ENCODE measurements around the gene UCHL3.
"Not testable (repeated sequence)": the region's sequence is repeated elsewhere in the genome, so short reads cannot be mapped to it uniquely, and the experiment has no call there.

UCHL3 gene

DNA sequence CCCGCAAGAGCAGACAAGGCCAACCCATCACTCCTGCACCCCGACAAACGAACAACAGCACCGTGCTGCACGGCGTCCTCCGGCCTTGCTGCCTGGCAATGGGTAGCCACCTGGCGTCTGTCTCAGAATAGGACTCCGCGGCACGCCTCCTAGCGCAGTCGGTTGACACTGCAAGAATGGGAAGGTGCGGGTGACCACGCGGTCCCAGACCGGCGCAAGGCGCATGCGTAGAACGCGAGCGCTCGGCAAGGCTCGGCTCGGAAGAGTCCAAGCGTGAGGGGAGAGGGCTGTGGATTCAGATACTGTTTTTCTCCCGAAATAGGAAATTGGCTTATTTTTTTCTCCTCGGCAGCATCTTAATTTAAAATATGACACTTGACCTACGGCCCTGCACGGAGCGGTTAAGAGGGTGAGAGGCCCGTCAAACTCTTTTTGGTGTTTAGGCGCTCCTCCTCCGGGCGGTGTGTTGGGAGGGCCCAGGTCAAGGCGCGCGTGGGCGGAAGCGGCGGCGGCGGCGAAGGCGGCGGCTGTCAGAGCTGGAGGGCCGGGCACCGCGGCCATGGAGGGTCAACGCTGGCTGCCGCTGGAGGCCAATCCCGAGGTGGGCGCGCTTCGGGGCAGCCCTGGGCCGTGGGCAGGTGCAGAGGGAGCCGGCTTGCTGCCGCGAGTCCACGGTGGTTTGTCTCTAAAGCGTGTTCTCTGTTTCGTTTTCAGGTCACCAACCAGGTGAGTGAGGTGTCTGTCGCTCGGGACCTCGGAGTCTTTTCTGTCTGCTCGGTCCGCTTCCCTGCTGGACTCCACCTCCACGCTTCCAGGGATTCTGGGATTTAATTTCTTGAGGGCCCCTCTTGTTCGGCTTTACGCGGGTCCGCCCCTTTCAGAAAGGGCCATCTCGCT is at the start of gene UCHL3:
Gene UCHL3 (plus strand): TSS at position 530 of the 897 bp plus-strand sequence. CDS start 30 bp downstream, at position 560.
- DNase-seq (ENCODE audit: low read depth, low spot score) = peak; percentile 92

DNA sequence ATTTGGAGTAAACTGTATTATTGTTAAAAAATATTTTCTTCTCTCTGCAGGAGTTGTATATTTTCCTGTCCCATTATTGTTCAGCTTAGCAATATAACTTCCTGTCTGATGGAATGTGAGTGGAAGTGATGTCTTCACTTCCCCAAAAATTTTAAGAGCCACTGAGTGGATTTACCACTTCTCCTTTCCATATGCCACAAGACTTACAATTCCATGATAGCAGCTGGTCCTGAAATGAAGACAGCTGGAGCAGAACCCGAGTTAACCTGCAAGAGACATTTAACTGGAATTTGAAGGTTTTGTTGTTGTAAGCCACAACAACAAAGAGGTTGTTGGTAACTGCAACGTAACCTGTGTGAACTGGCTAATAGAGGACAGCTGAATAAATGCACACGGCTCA is 44.3 kb upstream of the UCHL3 start:
- no peak for DNase-seq (ENCODE audit: low read depth, low spot score)

DNA sequence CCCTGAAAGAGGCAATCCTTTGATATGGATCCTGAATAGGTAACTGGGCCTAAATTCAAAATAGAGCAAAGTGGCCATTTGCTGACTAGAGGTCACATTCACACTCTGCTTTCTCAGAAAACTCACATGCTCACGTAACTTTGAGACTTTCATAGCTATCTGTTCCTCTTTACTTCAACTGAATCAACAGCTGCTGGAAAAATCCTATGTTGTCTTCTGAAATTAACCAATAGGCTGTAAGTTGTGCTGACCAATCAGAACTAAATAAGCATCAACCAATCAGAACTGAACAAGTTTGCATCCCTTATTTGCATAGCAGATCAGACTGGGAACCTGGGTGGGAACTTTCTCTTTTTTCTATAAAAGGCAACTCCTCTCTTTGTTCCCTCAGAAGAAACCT is 43.6 kb upstream of the UCHL3 start:
- DNase-seq (ENCODE audit: low read depth, low spot score) = no peak

DNA sequence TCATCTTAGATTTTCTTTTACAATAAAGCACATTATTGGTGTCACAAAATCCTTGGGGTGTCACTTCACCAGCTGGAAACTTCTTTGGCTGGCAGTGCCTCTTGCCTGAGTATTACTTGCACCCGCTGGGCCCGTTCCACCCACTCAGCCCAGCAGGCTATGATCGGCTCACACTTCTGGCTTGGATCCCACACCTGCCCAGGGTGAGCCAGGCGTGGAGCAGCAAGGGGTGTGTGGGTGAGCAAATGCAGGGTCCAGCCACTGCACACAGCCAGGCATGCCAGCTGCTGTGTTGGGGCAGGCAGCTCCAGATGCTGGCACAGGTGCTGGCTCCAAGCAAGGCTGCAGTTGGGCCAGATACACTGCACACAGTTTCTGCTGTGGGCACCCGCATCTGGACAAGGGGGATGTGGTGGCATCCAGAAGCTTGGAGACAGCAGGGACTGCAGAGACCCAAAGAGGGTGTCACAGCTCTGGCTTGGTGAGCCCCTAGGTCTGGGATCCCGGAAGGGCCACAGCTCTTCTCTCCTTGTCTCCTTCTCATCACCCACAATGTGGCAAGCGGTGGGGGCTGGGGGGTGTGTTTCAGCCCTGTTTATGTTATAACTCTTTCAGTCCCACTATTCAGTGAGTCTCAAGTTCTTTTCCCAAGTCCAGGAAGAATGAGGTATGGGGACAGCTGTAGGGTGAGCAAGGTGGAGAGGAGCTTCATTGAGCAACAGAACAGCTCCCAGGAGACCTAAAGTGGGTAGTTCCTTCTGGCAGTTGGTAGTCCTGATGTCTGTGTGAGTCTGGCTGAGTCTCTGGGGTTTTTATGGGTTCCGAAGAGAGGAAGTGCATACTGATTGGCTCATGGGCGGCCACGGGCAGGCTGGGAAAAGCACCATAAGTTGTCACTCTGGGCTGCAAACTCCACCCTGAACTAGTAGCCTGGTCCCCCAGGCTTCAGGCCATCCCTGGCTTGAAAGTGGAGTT is 42.3 kb upstream of the UCHL3 start:
- DNase-seq (ENCODE audit: low read depth, low spot score) = no peak

DNA sequence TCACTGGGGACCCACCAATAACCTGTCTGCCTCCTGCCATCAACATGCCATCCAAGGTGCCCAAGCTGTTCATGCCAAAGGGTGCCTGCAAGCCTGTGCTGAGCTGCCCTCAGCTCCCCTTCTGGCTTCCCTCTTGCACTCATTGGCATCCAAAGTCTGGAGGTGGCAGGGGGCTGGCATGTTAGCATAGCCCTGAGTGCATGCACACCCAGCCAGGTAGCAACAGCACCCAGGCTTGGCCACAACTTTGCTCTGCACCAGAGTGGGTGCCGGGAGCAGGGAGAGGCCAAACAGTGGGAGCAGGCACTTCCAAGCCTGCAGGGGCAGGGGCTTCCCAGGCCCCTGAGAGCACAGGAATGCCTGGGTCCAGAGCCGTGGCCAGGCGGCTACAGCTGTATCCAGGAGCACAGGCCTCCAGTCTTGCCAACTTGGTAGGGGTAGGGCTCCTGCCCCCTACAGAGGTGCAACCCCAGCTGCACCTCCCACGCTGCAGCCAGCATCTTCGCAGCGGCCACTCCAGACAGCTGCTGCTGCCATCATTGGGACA is 41.5 kb upstream of the UCHL3 start:
- no peak for DNase-seq (ENCODE audit: low read depth, low spot score)

DNA sequence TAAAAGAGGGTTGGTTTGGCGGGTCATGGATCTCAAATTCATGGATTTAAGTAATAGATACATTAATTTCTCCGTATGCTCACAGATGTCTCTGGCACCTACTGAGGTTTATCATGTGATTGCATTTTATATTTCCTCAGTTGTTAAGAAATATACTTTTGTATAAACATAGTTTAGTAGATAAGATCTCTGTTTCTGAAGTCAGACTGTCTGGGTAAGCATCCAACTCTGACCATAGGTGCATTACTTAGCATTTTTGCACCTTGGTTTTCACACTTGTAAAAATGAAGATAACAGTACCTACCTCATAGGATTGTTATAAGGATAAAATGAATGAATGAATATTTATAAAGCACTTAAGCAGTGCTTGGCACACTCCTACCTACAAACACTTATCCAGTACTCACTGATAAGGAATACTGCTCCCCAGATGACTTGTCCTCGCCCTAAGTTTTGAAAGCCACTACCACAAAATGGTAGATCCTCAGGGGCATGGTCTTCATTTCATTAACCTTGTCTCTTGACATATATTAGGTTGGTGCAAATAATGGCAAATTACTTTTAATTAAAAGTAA is 38.5 kb upstream of the UCHL3 start:
- DNase-seq (ENCODE audit: low read depth, low spot score) = no peak

DNA sequence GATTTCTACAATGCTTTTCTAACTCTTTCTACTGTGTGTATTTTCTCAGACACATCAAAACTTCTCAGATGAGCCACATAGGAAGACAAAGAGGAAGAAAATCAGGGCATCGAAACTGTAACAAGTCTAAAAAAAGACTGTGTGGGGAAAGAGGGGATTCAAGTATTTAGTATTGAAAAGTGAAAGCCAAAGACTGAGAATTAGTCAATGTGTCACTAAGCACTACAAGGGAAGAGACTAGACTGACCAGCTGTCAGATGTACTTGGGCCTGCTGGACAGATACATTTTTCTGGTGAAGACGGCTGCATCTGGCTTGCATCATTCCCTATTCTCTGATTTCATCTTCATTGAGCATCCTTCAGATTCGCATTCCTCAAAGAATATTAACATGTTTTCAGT is 37.3 kb upstream of the UCHL3 start:
- DNase-seq (ENCODE audit: low read depth, low spot score) = no peak

DNA sequence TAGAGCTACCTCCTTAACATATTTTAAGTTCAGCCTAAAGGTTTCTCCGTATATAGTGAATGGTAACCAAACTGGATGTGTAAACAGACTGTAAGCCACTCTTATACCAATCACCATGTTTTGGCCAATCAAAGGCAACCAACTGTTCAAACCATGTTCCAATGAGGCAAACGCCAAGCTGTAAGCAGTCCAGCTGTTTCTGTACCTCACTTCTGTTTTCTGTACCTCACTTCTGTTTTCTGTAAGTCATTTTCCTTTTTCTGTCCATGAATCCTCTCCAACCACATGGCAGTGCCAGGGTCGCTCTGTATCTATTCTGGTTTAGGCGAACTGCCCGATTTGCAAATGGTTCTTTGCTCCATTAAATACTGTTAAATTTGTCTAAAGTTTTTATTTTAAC is 36.3 kb upstream of the UCHL3 start:
- no peak for DNase-seq (ENCODE audit: low read depth, low spot score)

DNA sequence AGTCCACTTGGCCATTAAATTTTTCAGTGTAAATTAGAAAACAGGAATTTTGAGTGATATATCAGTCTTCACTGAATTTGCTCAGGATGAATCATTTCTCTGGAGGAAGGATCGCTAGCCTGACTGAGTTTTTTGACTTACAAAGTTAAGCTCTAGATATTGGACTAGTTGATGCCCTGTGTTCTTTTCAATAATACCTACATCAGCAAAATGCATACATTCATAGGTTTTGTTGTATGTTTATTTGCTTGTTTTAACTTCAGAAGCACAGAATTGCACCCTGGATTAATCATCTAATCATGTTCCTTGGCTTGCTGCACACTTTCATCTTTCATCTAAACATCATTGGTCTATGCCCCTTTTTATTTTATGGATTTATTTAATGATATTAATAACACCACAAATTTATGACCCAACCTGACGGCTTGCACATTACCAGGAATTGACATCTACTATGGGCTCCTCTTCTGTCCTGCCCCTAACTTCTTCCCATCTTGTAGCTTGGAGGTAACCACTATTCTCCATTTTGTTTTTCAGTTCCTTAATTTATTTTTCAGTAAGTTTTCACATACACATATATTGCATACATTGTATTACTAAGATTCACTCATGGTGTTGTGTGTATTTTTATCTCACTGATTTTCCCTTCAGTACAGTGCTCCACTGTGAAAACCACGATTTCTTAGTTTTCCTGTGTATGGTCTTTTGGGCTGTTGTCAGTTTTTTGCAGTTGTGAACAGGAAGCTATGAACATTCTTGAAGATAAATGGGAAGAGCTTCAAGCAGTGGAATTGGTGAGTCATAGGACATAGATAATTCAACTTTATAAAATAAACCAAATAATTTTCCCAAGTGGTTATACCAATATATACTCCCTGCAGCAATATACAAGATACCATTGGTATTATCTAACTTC is 35.3 kb upstream of the UCHL3 start:
- DNase-seq (ENCODE audit: low read depth, low spot score) = no peak

DNA sequence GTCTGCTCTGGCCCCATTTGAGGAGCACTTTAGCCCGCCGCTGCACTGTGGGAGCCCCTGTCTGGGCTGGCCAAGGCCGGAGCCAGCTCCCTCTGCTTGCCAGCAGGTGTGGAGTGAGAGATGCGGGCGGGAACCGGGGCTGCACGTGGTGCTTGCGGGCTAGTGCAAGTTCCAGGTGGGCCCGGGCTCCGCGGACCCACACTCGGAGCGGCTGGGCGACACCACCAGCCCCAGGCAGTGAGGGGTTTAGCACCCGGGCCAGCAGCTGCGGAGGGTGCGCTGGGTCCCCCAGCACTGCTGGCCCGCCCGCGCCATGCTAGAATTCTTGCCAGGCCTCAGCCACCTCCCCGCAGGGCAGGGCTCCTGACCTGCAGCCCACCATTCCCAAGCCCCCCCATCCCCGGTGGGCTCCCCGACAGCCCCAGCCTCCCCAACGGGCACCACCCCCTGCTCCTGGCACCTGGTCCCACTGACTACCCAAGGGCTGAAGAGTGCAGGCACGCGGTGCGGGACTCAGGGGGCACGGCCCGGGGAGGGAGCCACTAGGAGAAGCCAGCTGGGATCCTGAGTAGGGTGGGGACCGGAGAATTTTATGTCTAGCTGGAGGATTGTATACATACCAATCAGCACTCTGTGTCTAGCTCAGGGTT is 31.0 kb upstream of the UCHL3 start:
- DNase-seq (ENCODE audit: low read depth, low spot score) = no peak

DNA sequence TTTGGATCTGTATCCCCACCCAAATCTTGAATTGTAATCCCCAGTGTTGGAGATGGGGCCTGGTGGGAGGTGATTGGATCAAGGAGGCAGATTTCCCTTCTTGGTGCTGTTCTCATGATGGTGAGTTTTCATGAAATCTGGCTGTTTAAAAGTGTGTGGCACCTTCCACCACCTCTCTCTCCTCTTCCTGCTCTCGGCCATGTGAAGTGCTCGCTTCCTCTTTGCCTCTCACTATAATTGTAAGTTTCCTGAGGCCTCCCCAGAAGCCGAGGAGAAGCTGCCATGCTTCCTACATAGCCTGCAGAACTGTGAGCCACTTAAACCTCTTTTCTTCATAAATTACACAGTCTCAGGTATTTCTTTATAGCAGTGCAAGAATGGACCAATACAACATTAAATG is 27.6 kb upstream of the UCHL3 start:
- DNase-seq (ENCODE audit: low read depth, low spot score) = no peak

DNA sequence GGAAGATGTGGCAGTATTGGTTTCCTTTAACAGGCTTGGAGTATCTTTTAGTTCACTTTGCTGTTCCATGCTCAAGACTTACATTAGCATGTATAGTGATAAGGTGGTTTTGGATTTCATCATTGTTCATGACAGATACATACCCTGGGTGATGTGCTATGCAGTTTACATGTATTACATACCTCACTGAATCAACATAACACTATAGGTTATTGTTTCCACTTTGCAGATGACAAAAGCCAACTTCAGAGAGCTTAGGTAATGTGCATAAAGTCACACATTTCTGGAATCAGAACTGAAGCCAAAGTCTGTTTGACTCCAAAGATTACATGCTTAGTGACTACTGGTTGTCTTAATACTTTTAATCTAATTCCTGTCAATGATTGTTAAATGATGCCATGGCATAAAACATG is 19.0 kb upstream of the UCHL3 start:
- no peak for DNase-seq (ENCODE audit: low read depth, low spot score)

DNA sequence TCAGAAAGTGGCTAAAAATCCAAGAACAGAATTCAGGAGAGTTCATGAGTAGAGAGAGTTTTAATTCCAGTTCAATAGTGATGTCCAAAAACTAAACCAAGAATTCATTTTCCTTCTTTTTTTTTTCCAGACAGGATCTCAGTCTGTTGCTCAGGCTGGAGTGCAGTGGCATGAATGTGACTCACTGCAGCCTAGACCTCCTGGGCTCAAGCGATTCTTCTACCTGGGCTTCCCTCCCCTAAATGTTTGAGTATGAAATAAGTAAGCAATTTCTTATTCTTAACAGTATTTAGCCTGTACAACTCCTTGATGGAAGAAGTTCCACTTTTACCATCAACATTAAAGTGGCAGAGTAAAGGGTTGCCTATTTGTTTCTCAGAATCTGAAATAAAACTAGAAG is 15.7 kb upstream of the UCHL3 start:
- no peak for DNase-seq (ENCODE audit: low read depth, low spot score)

DNA sequence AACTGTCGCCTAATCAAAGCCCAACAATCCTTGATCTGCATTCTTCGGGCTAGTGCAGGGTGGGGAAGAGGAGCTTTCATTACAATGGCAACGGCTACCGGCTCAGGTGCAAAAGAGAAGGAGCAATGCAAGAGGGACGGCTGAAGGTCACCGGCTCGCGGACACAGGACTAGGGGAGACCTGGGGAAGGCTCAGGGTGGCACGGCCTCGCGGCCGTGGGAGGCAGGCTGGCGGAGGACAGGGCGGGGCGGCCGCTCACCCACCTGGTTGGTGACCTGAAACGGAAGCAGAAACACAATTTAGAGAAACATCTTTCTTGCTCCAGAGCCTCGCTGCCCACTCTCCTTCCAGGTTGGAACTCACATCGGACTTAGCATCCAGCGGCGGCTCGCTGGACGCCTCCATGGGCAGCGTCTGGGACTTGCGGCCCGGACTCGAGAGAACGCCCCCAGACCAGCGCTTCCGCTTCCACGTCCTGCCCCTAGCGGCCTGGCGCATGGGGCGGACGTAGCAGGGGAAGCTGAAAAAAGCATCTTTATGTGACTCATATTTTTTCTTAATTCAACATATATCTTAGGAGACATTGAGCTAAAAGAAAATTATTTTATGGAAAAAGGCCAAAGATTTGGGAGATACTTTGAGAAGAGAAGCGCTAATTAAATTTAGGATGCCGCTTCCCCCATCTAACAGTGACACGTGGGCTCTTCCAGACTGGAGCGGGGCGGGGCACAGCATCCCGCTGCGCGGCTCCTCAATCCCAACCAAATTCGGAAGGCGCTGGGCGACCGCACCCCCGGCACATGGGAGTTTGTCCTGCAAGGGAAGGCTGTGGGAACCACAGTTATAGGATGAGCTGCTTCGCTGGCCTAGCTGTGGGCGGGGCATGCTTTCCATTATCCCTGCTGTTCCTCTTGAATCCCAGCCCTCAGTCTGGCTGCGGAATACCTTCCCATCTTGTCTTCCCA is 11.9 kb upstream of the UCHL3 start, which contains the start of gene COMMD6:
Gene COMMD6 (minus strand): TSS at position 441 of the 965 bp plus-strand sequence. CDS start 36 bp downstream, at position 405.
- peak; percentile 21 for DNase-seq (ENCODE audit: low read depth, low spot score)

DNA sequence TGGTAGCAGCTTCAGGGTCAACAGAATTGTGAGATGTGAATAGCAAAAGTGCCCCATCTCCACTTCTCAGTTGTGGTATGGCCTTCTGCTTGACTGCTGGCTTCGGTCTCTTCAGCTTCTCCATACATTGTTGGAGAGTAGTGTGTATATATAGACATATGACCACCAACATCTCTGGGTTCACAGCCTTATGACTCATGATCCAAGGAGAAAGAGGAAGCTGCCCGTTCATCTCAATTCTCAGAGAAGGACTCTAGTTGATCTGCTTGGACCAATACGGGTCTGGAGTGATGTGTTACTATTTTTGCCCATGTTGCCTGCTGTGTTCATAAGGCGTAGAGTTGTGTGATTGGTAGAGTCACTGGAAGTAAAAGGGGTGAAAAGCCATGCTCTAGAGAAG is 8.3 kb upstream of the UCHL3 start:
- DNase-seq (ENCODE audit: low read depth, low spot score) = no peak

DNA sequence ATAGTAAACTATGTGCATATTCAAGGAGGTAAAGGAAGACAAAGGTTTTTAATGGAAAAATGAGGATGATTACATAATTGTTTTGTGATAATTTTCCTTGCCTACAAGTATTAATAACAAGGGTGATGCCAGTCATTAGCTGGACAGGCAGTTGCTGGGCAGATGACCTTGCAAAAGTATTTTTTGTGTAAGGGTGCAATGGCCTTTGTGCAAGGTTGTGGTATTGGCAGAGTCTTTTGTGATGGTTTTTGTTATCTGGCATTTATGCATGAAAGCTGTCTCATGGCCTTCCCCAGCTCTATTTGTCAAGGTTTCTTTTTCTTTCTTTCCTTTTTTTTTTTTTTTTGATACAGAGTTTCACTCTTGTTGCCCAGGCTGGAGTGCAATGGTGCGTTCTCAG is 7.6 kb upstream of the UCHL3 start:
- DNase-seq (ENCODE audit: low read depth, low spot score) = no peak

DNA sequence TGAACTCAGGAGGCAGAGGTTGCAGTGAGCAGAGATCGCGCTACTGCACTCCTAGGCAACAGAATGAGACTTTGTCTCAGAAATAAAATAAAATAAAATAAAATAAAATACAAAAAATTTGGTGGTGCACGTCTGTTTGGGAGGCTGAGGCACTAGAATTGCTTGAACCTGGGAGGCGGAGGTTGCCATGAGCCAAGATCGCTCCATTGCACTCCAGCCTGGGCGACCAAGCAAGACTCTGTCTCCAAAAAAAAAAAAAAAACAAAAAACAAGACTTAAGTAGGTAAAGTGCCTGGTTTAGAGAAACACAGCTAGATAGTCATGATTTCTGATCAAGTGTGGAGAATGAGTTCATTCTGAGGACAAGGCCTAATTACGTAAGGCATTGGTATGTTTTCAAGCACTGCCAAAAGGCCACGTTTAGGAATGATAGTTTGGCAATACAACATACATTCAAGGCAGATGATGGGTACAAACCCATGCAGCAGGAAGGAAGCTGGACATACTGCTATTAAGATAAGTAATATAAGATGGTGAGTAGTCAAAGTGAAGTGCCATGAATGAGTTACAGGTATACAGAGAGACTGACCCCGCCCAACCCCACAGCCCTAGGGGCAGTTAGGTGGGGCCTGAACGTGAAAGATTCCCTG is 4.8 kb upstream of the UCHL3 start:
- no peak for DNase-seq (ENCODE audit: low read depth, low spot score)

DNA sequence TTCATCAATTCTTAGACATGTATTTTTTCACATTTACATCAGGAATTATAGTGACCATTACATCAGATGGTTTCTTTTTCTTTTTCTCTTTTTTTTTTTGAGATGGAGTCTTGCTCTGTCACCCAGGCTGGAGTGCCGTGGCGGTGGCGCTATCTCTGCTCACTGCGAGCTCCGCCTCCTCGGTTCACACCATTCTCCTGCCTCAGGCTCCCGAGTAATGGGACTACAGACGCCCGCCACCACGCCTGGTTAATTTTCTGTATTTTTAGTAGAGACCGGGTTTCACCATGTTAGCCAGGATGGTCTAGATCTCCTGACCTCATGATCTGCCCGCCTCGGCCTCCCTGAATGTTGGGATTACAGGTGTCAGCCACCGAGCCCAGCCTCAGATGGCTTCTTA is 4.2 kb upstream of the UCHL3 start:
- not testable (repeated sequence) for DNase-seq (ENCODE audit: low read depth, low spot score)

All from activated naive CD8-positive, alpha-beta T cell treated with anti-CD3 and anti-CD28 coated beads, Interleukin-2, amount 50 U/mL, for 16 hours (primary cell).